ENCODE measurements around the gene ZNF799. TPM values are rescaled to one million over a fixed set of nuclear protein-coding genes. Genes with fewer than 3 reads are reported as not detected.

ZNF799 gene
- total and polyA plus RNA-seq, 2 of the 13 experiments (the other 11 are each of a cell fraction or from before 2014, with no cell fraction given), result 7.7 to 17.9 TPM

GRCh38 chr19:12346896-12347295, 54.2 kb downstream of the ZNF799 start (continued):
- TF ChIP-seq JUND (CRISPR knock-in tag; IDR thresholded peaks at IDR 0.05), result no peak
- TF ChIP-seq ZNF337 (CRISPR knock-in tag; IDR thresholded peaks at IDR 0.05; ENCODE audit: borderline replicate concordance, low read depth), result no peak
- TF ChIP-seq ZFYVE20 (CRISPR knock-in tag; IDR thresholded peaks at IDR 0.05; ENCODE audit: borderline replicate concordance, low read depth), result no peak
- TF ChIP-seq ARNTL (CRISPR knock-in tag; IDR thresholded peaks at IDR 0.05), result no peak
- peak; percentile 69 for TF ChIP-seq ZNF652 (CRISPR knock-in tag; IDR thresholded peaks at IDR 0.05; ENCODE audit: borderline replicate concordance, low read depth)
- TF ChIP-seq ZNF576 (CRISPR knock-in tag; IDR thresholded peaks at IDR 0.05), result no peak
- TF ChIP-seq RORA (CRISPR knock-in tag; IDR thresholded peaks at IDR 0.05), result no peak
- no peak for TF ChIP-seq ZNF788 (CRISPR knock-in tag; IDR thresholded peaks at IDR 0.05; ENCODE audit: borderline replicate concordance)
- TF ChIP-seq KLF16 (CRISPR knock-in tag; IDR thresholded peaks at IDR 0.05), result no peak
- TF ChIP-seq ERF (CRISPR knock-in tag; IDR thresholded peaks at IDR 0.05), result no peak
- no peak for TF ChIP-seq ZNF850 (CRISPR knock-in tag; conservative IDR thresholded peaks at IDR 0.05)
- TF ChIP-seq RXRA (CRISPR knock-in tag; IDR thresholded peaks at IDR 0.05), result no peak
- no peak for TF ChIP-seq ZUFSP (CRISPR knock-in tag; IDR thresholded peaks at IDR 0.05; ENCODE audit: borderline replicate concordance)
- TF ChIP-seq ZMAT5 (CRISPR knock-in tag; IDR thresholded peaks at IDR 0.05; ENCODE audit: borderline replicate concordance, low read depth), result no peak
- TF ChIP-seq ZNF12 (CRISPR knock-in tag; IDR thresholded peaks at IDR 0.05), result no peak
- no peak for TF ChIP-seq AFF4 (CRISPR knock-in tag; IDR thresholded peaks at IDR 0.05)
- peak; percentile 85 for TF ChIP-seq STAG1 (CRISPR knock-in tag; IDR thresholded peaks at IDR 0.05)
- TF ChIP-seq ZNF619 (CRISPR knock-in tag; IDR thresholded peaks at IDR 0.05), result no peak
- TF ChIP-seq RAD21 (CRISPR knock-in tag; IDR thresholded peaks at IDR 0.05), result peak; percentile 56
- TF ChIP-seq ZBTB3 (CRISPR knock-in tag; IDR thresholded peaks at IDR 0.05; ENCODE audit: borderline replicate concordance, low read depth), result no peak
- TF ChIP-seq RNF2 (conservative IDR thresholded peaks at IDR 0.05; ENCODE audit: low read depth), result no peak
